ENCODE measurements around the gene ATP6V1G1.

ATP6V1G1 gene

DNA sequence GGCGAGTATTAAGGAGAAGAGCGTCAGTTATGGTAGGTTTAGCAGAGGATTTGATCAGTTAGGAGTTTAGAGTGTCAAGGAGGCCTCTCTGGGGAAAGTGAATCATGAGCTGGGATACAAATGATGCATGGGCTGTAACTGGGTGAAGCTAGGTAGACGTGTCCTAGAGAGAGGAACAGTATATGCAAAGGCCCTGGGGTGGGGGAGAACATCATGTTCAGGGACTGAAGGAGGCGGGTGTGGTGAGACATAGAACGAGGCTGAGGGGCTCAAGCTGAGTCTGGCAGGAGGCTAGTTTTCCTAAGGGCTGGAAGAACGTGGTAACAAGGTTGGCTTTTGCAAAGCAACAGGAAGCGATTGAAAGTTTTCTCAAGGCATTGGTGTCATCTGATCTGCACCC is 34.0 kb downstream of the ATP6V1G1 start:
- no peak overlapping the region for H3K4me3 ChIP-seq (ENCODE audit: low read depth, low read length)
- H3K9ac ChIP-seq (ENCODE audit: low read depth, low read length) = no peak overlapping the region
- H3K27me3 ChIP-seq (ENCODE audit: control insufficient read depth, insufficient read depth, low read length) = no peaks in the 10 kb centered on the region
- no peaks in the 10 kb centered on the region for H3K9me3 ChIP-seq (ENCODE audit: control insufficient read depth, insufficient read depth, low read length)
- H3K36me3 ChIP-seq (ENCODE audit: control insufficient read depth, insufficient read depth, low read length) = no peaks in the 10 kb centered on the region
- H3K4me1 ChIP-seq (ENCODE audit: control insufficient read depth, insufficient read depth, low read length) = no peaks in the 10 kb centered on the region

DNA sequence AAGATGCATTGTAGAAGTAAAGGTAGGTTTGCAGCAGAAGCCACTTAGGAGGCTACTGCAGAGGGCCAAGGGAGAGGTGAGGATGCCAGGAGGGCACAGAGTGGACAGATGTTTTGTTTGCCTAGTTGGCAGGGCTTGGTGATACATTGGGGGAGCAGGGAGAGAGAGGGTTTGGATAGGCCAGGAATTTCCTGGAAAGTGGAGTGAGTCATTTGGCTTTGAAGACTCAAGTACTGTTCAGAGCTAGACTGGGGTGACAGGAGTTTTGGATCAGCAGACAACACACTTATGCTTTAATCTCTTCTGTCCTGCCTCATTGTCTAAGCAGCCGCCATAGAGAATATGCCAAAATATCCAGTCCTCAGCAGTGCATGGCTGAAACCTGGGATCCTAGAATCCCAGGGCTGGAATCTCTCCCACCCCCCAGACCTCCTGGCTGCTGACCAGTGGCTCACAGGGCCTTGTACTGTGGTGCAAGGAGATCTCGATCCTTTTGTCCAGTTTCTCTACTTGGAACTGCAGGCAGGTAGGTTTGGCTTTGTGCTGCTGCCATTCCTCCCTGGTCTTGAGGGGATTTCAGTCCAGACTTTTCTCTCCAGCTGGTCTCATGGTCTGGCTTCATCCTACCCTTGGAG is 34.5 kb downstream of the ATP6V1G1 start:
- no peaks in the 10 kb centered on the region for H3K4me1 ChIP-seq (ENCODE audit: control insufficient read depth, insufficient read depth, low read length)
- H3K27me3 ChIP-seq (ENCODE audit: control insufficient read depth, insufficient read depth, low read length) = no peaks in the 10 kb centered on the region
- no peak overlapping the region for H3K9ac ChIP-seq (ENCODE audit: low read depth, low read length)
- H3K36me3 ChIP-seq (ENCODE audit: control insufficient read depth, insufficient read depth, low read length) = no peaks in the 10 kb centered on the region
- no peaks in the 10 kb centered on the region for H3K9me3 ChIP-seq (ENCODE audit: control insufficient read depth, insufficient read depth, low read length)
- H3K4me3 ChIP-seq (ENCODE audit: low read depth, low read length) = no peak overlapping the region

DNA sequence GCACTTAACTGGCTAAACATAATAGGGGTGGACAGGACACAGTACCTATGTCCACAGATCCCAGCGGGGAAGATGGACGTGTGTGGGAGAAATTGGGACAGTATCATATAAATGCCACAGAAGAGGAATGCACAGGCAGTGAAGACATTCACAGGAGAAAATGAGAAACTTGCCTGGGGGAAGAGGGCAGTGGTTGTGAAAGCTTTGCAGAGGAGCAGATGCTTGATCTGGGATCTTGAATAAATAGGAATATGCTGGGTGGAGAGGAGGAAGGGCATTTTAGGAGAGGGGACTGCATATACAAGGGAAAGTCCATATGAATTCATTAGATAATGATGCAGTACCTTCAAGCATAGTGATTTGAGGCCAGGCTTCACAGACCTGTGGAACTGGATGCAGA is 37.1 kb downstream of the ATP6V1G1 start:
- H3K4me3 ChIP-seq (ENCODE audit: low read depth, low read length) = no peak overlapping the region
- H3K9ac ChIP-seq (ENCODE audit: low read depth, low read length) = no peak overlapping the region
- H3K9me3 ChIP-seq (ENCODE audit: control insufficient read depth, insufficient read depth, low read length) = no peaks in the 10 kb centered on the region
- no peaks in the 10 kb centered on the region for H3K27me3 ChIP-seq (ENCODE audit: control insufficient read depth, insufficient read depth, low read length)
- no peaks in the 10 kb centered on the region for H3K36me3 ChIP-seq (ENCODE audit: control insufficient read depth, insufficient read depth, low read length)
- no peaks in the 10 kb centered on the region for H3K4me1 ChIP-seq (ENCODE audit: control insufficient read depth, insufficient read depth, low read length)

DNA sequence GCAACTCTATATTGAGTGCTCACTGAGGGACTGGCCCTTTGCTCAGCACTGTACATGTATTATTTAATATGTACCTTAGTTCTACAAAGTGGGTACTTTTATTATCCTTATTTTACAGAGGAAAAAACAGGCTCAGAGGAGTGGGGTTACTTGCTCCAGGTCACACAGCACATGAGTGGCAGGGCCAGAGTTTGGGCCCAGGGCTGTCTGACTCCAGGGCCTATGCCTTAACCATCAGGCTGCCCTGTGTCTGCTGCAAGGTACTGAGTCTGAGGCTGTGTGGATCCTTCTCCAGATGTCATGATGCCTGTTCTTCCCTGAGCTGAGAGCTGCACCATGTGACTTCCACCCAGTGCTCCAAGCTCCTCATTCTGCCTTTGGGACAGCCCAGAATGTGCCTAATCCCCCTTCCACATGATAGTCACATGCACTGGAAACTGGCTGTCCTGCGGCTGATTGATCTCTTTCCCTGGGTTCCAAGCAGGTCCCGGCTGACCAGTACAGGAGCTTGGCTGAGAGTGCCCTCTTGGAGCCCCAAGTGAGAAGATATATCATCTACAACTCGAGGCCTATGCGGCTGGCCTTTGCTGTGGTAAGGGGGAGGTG is 38.9 kb downstream of the ATP6V1G1 start:
- H3K9ac ChIP-seq (ENCODE audit: low read depth, low read length) = no peak overlapping the region
- no peaks in the 10 kb centered on the region for H3K36me3 ChIP-seq (ENCODE audit: control insufficient read depth, insufficient read depth, low read length)
- H3K27me3 ChIP-seq (ENCODE audit: control insufficient read depth, insufficient read depth, low read length) = no peaks in the 10 kb centered on the region
- no peak overlapping the region for H3K4me3 ChIP-seq (ENCODE audit: low read depth, low read length)
- H3K9me3 ChIP-seq (ENCODE audit: control insufficient read depth, insufficient read depth, low read length) = no peaks in the 10 kb centered on the region
- H3K4me1 ChIP-seq (ENCODE audit: control insufficient read depth, insufficient read depth, low read length) = no peaks in the 10 kb centered on the region

DNA sequence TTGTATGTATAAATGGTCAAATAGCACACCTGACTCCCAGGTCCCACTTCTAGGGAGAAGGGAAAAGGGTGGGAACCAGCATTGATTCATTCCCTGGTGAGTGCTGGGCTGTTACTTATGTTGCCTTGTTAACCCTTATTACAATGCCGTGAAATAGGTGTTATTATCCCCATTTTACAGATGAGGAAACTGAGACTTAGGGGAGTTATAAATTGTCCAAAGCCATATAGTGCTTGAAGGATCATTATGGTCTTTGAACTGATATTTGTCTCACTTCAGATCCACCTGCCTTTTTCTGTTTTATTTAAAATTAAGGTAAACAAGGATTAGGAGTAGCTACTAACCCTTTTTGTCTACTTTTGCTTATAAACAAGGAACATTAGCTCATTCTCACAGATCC is 40.0 kb downstream of the ATP6V1G1 start:
- no peaks in the 10 kb centered on the region for H3K36me3 ChIP-seq (ENCODE audit: control insufficient read depth, insufficient read depth, low read length)
- H3K9ac ChIP-seq (ENCODE audit: low read depth, low read length) = no peak overlapping the region
- H3K27me3 ChIP-seq (ENCODE audit: control insufficient read depth, insufficient read depth, low read length) = no peaks in the 10 kb centered on the region

DNA sequence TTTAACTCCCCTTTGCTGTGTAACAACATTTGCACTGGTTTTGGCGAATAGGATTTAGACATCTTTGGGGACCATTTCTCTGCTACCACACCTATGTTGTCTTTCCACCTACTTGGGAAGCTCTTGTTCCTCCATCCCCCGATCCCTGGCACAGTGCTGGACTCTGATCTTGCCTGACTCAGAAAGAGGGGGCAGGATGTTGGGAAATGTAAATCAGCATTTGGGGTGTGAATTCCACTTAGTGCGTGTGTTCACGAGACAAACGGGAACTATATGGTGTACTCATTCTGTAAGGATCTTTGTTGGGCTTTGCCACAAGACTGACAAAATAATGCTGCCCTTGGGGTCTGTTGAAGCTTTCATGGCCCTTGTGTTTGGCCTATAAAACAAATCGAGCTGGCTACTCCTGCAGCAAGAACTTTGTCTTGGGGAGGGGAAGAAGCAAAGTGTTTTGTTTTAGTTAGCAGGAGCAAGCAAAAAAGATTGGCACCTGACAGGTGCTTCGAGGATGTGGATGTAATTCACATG is 42.1 kb downstream of the ATP6V1G1 start:
- no peaks in the 10 kb centered on the region for H3K27me3 ChIP-seq (ENCODE audit: control insufficient read depth, insufficient read depth, low read length)
- no peaks in the 10 kb centered on the region for H3K9me3 ChIP-seq (ENCODE audit: control insufficient read depth, insufficient read depth, low read length)
- no peaks in the 10 kb centered on the region for H3K36me3 ChIP-seq (ENCODE audit: control insufficient read depth, insufficient read depth, low read length)
- no peaks in the 10 kb centered on the region for H3K4me1 ChIP-seq (ENCODE audit: control insufficient read depth, insufficient read depth, low read length)
- no peak overlapping the region for H3K9ac ChIP-seq (ENCODE audit: low read depth, low read length)
- no peak overlapping the region for H3K4me3 ChIP-seq (ENCODE audit: low read depth, low read length)

More for the DNA sequence above, 40.0 kb downstream of the ATP6V1G1 start:
- Histone ChIP-seq H3K9me3 (ENCODE audit: control insufficient read depth, insufficient read depth, low read length) (no peaks in the 10 kb centered on the region), H3K4me1 (ENCODE audit: control insufficient read depth, insufficient read depth, low read length) (no peaks in the 10 kb centered on the region), H3K4me3 (ENCODE audit: low read depth, low read length) (no peak overlapping the region)

DNA sequence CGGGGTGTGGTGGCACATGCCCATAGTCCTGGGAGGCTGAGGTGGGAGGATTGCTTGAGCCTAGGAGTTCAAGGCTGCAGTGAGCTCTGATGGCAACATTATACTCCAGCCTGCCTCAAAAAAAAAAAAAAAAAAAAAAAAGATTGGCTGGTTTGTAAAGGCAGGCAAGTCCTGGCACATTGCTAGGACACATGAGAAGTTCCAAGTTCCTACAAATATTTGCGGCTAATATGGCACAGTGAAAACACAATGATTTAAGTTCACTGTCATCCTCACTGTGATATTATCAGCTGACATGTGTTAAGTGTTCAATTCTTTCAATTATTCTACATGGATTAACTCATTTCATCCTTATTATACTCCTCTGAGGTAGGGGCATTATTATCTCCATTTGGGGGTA is 43.6 kb downstream of the ATP6V1G1 start:
- H3K36me3 ChIP-seq (ENCODE audit: control insufficient read depth, insufficient read depth, low read length) = no peaks in the 10 kb centered on the region
- no peak overlapping the region for H3K4me3 ChIP-seq (ENCODE audit: low read depth, low read length)
- no peaks in the 10 kb centered on the region for H3K9me3 ChIP-seq (ENCODE audit: control insufficient read depth, insufficient read depth, low read length)
- no peak overlapping the region for H3K9ac ChIP-seq (ENCODE audit: low read depth, low read length)
- no peaks in the 10 kb centered on the region for H3K4me1 ChIP-seq (ENCODE audit: control insufficient read depth, insufficient read depth, low read length)
- H3K27me3 ChIP-seq (ENCODE audit: control insufficient read depth, insufficient read depth, low read length) = no peaks in the 10 kb centered on the region

DNA sequence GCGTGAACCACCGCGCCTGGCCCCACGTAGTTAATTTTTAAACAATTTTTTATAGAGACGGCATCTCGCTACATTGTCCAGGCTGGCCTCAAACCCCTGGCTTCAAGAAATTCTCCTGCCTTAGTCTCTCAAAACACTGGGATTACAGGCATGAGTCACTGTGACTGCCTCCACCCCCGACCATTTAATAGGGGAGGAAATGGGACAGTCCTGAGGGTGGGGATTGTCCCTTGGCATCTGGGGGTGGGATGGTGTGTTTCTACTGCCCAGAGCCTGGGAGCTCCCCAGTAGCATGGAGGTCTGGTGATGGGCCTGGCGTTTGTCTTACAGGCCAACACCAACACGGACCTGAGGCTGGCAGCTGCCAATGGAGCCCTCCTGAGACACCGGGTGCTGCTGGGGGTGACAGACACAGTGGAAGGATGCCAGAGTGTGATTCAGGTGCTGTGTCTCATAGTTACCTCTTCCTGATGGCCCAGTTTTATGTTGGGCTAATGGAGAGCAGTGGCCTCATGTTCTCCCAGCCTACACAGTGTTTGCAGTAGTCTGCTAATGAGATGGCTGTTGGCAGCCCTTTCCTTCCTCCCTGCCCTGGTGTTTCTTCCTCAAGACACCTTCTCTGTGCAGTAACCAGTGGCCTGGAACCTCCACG is 46.0 kb downstream of the ATP6V1G1 start:
- no peak overlapping the region for H3K4me3 ChIP-seq (ENCODE audit: low read depth, low read length)
- no peaks in the 10 kb centered on the region for H3K4me1 ChIP-seq (ENCODE audit: control insufficient read depth, insufficient read depth, low read length)
- no peaks in the 10 kb centered on the region for H3K9me3 ChIP-seq (ENCODE audit: control insufficient read depth, insufficient read depth, low read length)
- H3K9ac ChIP-seq (ENCODE audit: low read depth, low read length) = no peak overlapping the region
- H3K27me3 ChIP-seq (ENCODE audit: control insufficient read depth, insufficient read depth, low read length) = no peaks in the 10 kb centered on the region
- peaks cover 2% of the 10 kb centered on the region for H3K36me3 ChIP-seq (ENCODE audit: control insufficient read depth, insufficient read depth, low read length)

DNA sequence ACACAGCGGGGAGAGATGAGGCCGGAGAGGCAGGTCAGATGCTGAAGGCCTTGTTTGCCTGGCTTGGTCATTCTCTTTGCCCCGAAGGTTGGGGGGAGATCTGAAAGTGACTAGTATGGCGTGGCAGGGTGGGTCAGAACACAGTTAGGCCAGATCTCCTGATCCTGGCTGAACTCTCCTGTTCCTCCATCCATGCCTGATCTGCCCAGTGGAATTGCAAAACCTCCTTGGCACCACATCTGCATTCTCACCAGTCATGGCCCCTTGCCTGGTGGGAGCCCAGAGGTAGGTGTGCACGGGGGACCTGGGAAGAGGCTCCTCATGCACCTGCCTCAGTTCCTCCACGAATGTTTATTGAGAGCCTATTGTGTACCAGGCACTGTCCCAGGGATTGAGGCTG is 46.8 kb downstream of the ATP6V1G1 start:
- H3K4me1 ChIP-seq (ENCODE audit: control insufficient read depth, insufficient read depth, low read length) = no peaks in the 10 kb centered on the region
- peaks cover 3% of the 10 kb centered on the region for H3K36me3 ChIP-seq (ENCODE audit: control insufficient read depth, insufficient read depth, low read length)
- no peaks in the 10 kb centered on the region for H3K9me3 ChIP-seq (ENCODE audit: control insufficient read depth, insufficient read depth, low read length)
- no peak overlapping the region for H3K9ac ChIP-seq (ENCODE audit: low read depth, low read length)
- no peak overlapping the region for H3K4me3 ChIP-seq (ENCODE audit: low read depth, low read length)
- H3K27me3 ChIP-seq (ENCODE audit: control insufficient read depth, insufficient read depth, low read length) = no peaks in the 10 kb centered on the region

DNA sequence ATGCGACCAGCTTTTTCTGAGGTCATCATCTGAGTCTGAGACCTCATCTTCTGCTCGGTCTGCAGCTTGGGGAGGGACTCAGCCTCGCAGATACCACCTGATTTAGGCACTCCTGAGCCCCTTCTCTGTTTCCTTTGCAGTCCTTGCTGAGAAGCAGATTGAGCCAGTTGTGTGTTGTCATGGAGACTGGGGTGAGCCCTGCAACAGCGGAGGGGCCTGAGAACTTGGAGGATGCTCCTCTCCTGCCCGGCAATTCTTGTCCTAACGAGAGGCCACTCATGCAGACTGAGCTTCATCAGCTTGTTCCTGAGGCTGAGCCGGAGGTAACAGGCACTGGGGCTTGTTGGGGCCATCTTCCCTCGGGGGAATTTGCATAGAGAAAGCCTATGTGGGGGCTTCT is 50.8 kb downstream of the ATP6V1G1 start:
- H3K27me3 ChIP-seq (ENCODE audit: control insufficient read depth, insufficient read depth, low read length) = no peaks in the 10 kb centered on the region
- no peak overlapping the region for H3K9ac ChIP-seq (ENCODE audit: low read depth, low read length)
- H3K9me3 ChIP-seq (ENCODE audit: control insufficient read depth, insufficient read depth, low read length) = no peaks in the 10 kb centered on the region
- peaks cover 8% of the 10 kb centered on the region for H3K36me3 ChIP-seq (ENCODE audit: control insufficient read depth, insufficient read depth, low read length)
- no peaks in the 10 kb centered on the region for H3K4me1 ChIP-seq (ENCODE audit: control insufficient read depth, insufficient read depth, low read length)
- H3K4me3 ChIP-seq (ENCODE audit: low read depth, low read length) = no peak overlapping the region

DNA sequence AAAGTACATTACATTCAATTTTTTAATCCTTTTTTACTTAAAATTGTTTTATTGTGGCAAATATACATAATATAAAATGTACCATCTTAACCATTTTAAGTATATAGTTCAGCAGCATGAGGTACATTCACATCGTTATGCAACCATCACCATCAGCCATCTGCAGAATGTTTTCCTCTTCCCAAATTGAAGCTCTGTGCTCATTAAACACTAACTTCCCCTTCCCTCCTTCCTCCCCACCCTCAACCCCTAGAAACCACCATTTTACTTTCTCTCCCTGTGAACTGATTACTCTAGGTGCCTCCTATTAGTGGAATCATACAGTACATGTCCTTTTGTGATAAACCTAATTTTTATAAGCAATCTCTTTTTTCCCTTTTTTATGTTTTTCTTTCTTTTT is 54.4 kb downstream of the ATP6V1G1 start:
- Histone ChIP-seq H3K27me3 (ENCODE audit: control insufficient read depth, insufficient read depth, low read length) (no peaks in the 10 kb centered on the region), H3K9me3 (ENCODE audit: control insufficient read depth, insufficient read depth, low read length) (no peaks in the 10 kb centered on the region), H3K4me3 (ENCODE audit: low read depth, low read length) (no peak overlapping the region), H3K9ac (ENCODE audit: low read depth, low read length) (no peak overlapping the region), H3K36me3 (ENCODE audit: control insufficient read depth, insufficient read depth, low read length) (peaks cover 18% of the 10 kb centered on the region), H3K4me1 (ENCODE audit: control insufficient read depth, insufficient read depth, low read length) (no peaks in the 10 kb centered on the region)

DNA sequence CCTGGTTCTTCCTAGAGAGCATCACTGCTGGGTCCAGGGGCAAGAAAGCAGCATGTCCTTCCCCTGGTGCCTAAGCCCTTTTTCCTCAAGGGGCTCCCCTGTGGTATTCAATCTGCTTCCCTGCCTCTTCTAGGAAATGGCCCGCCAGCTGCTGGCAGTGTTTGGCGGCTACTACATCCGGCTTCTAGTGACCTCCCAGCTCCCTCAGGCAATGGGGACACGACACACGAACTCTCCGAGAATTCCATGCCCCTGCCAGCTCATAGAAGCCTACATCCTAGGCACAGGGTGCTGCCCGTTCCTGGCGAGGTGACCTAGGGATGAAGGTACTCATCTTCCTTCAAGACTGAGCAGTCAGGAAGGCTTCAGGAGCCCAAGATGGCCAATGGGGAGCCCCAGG is 55.4 kb downstream of the ATP6V1G1 start:
- Histone ChIP-seq H3K9ac (ENCODE audit: low read depth, low read length) (no peak overlapping the region), H3K27me3 (ENCODE audit: control insufficient read depth, insufficient read depth, low read length) (no peaks in the 10 kb centered on the region), H3K4me1 (ENCODE audit: control insufficient read depth, insufficient read depth, low read length) (no peaks in the 10 kb centered on the region), H3K9me3 (ENCODE audit: control insufficient read depth, insufficient read depth, low read length) (no peaks in the 10 kb centered on the region), H3K4me3 (ENCODE audit: low read depth, low read length) (no peak overlapping the region), H3K36me3 (ENCODE audit: control insufficient read depth, insufficient read depth, low read length) (peaks cover 18% of the 10 kb centered on the region)
